ENCODE data around the gene MAP1B. TPM values are rescaled to one million over a fixed set of nuclear protein-coding genes. Genes with fewer than 3 reads are reported as not detected.

The MAP1B gene
- total RNA-seq, 1 donor from 2014 or later, result 58.6 TPM

GRCh38 chr5:72182686-72183085 lies 75.4 kb downstream of the MAP1B start:
- Mint-ChIP-seq H3K36me3 (ENCODE audit: insufficient read depth) (peaks cover 6% of the 10 kb centered on the region), H3K27me3 (peaks cover 18% of the 10 kb centered on the region), H3K9me3 (ENCODE audit: low read depth) (no peaks in the 10 kb centered on the region), H3K4me1 (ENCODE audit: low read depth) (peaks cover 8% of the 10 kb centered on the region), H3K27ac (no peak overlapping the region), H3K4me3 (ENCODE audit: low read depth) (no peak overlapping the region)
- DNase-seq (ENCODE audit: low spot score, unreplicated experiment), result no peak
- TF ChIP-seq CTCF (IDR thresholded peaks at IDR 0.05; ENCODE audit: unreplicated experiment), result no peak

GRCh38 chr5:72183101-72183520 lies 75.8 kb downstream of the MAP1B start:
- H3K27me3 Mint-ChIP-seq, result peaks cover 14% of the 10 kb centered on the region
- no peak for DNase-seq (ENCODE audit: low spot score, unreplicated experiment)
- no peak overlapping the region for H3K27ac Mint-ChIP-seq
- H3K36me3 Mint-ChIP-seq (ENCODE audit: insufficient read depth), result peaks cover 6% of the 10 kb centered on the region
- H3K4me1 Mint-ChIP-seq (ENCODE audit: low read depth), result peaks cover 8% of the 10 kb centered on the region
- no peaks in the 10 kb centered on the region for H3K9me3 Mint-ChIP-seq (ENCODE audit: low read depth)
- no peak for TF ChIP-seq CTCF (IDR thresholded peaks at IDR 0.05; ENCODE audit: unreplicated experiment)
- no peak overlapping the region for H3K4me3 Mint-ChIP-seq (ENCODE audit: low read depth)

- H3K27me3 Mint-ChIP-seq, result peaks cover 11% of the 10 kb centered on the region
- no peak overlapping the region for H3K27ac Mint-ChIP-seq
- H3K9me3 Mint-ChIP-seq (ENCODE audit: low read depth), result no peaks in the 10 kb centered on the region
- peaks cover 6% of the 10 kb centered on the region for H3K36me3 Mint-ChIP-seq (ENCODE audit: insufficient read depth)
- TF ChIP-seq CTCF (IDR thresholded peaks at IDR 0.05; ENCODE audit: unreplicated experiment), result no peak
- no peak overlapping the region for H3K4me3 Mint-ChIP-seq (ENCODE audit: low read depth)
- peaks cover 8% of the 10 kb centered on the region for H3K4me1 Mint-ChIP-seq (ENCODE audit: low read depth)
- no peak for DNase-seq (ENCODE audit: low spot score, unreplicated experiment)
Measured at GRCh38 chr5:72184408-72184807, 77.1 kb downstream of the MAP1B start.

- H3K4me3 Mint-ChIP-seq (ENCODE audit: low read depth), result no peak overlapping the region
- no peak for TF ChIP-seq CTCF (IDR thresholded peaks at IDR 0.05; ENCODE audit: unreplicated experiment)
- peaks cover 2% of the 10 kb centered on the region for H3K36me3 Mint-ChIP-seq (ENCODE audit: insufficient read depth)
- no peaks in the 10 kb centered on the region for H3K9me3 Mint-ChIP-seq (ENCODE audit: low read depth)
- H3K27me3 Mint-ChIP-seq, result peaks cover 1% of the 10 kb centered on the region
- peaks cover 8% of the 10 kb centered on the region for H3K4me1 Mint-ChIP-seq (ENCODE audit: low read depth)
- peak overlapping the region; percentile 59 for H3K27ac Mint-ChIP-seq
- no peak for DNase-seq (ENCODE audit: low spot score, unreplicated experiment)
Measured at GRCh38 chr5:72185496-72186329, 78.4 kb downstream of the MAP1B start.

- H3K4me1 Mint-ChIP-seq (ENCODE audit: low read depth), result peaks cover 8% of the 10 kb centered on the region
- no peak for TF ChIP-seq CTCF (IDR thresholded peaks at IDR 0.05; ENCODE audit: unreplicated experiment)
- H3K36me3 Mint-ChIP-seq (ENCODE audit: insufficient read depth), result peaks cover 2% of the 10 kb centered on the region
- no peaks in the 10 kb centered on the region for H3K9me3 Mint-ChIP-seq (ENCODE audit: low read depth)
- DNase-seq (ENCODE audit: low spot score, unreplicated experiment), result no peak
- H3K27ac Mint-ChIP-seq, result peak overlapping the region; percentile 62
- no peak overlapping the region for H3K4me3 Mint-ChIP-seq (ENCODE audit: low read depth)
- no peaks in the 10 kb centered on the region for H3K27me3 Mint-ChIP-seq
Measured at GRCh38 chr5:72187388-72188075, 80.3 kb downstream of the MAP1B start.

Measured in progenitor cell of endocrine pancreas (in vitro differentiated cells).